HG02840 (cell line): ENCODE measurements around the gene MAGI2.
"Not testable (repeated sequence)": the region's sequence is repeated elsewhere in the genome, so short reads cannot be mapped to it uniquely, and the experiment has no call there.

Source experiments
- ATAC-seq: cut with Tn5 transposase; IDR thresholded peaks from one replicate; pipeline ENCODE4 v1.9.1; 2021; ENCODE audit warnings: mild to moderate bottlenecking, moderate library complexity, moderate number of reproducible peaks; ENCODE audit not compliant: unreplicated experiment, low FRiP score

Gene MAGI2

DNA sequence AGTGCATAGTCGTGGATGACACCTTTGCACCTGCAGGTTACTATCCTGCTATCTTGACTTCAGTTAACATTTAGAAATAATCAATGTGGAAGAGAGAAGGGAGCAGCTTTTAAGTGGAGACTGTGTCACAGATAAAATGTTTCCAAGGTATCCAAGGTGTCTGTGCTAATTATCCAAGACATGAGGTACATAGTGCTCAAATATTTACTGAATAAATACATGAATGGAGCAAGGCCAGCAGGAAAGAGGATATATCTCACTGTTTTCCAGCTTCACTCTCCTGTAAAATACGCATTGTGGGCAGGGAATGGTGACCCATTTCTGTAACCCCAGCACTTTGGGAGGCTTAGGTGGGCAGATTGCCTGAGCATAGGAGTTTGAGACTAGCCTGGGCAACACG, 1102.5 kb downstream of the MAGI2 start:
- no peak for ATAC-seq

GRCh38 chr7:78350391-78350790, 1103.1 kb downstream of the MAGI2 start:
- ATAC-seq = no peak

GRCh38 chr7:78346827-78347226, 1106.6 kb downstream of the MAGI2 start:
- ATAC-seq = no peak

DNA sequence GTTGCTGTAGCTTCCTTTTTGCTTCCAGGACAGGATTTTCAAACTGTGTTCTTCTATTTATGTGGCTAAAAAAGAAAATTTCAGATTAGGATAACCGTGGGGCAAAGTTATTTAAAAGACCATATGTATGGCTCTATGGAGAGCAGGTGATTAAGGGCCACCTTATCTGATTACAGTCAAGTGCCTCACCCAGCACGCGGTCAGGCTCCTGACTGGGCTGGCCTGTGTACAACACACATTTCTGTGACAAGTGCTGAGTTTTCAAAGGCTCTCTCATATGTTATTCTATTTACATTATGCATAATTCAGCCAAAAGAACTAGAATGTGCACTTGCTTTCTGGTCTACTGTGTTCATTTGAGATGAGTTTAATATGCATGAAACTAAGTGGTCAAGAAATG, 1107.5 kb downstream of the MAGI2 start:
- no peak for ATAC-seq

- ATAC-seq = no peak
These were observed 1108.1 kb downstream of the MAGI2 start for GRCh38 chr7:78345293-78345911.

DNA sequence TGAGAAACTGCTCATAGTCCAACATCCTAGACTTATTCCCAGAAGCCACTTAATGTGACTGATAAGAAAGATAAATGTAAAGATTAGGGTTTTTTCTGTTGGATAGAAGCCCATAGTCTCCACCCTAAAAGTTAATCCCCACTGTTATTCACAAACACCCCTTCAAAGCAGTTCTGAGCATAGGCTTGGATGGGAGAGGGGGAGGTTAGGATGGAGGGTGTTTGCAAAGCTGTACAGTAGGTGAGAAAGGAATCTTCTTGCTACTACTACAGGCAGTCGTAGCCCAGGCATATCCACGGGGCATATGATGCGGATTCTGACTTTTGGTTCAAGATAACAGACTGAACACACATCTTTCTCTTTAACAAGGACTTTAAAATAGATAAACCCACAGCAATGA, 1119.0 kb downstream of the MAGI2 start:
- no peak for ATAC-seq

- ATAC-seq = no peak
These were observed 1119.7 kb downstream of the MAGI2 start for GRCh38 chr7:78333530-78334425.

- no peak for ATAC-seq
These were observed 1124.3 kb downstream of the MAGI2 start for GRCh38 chr7:78329001-78329655.

DNA sequence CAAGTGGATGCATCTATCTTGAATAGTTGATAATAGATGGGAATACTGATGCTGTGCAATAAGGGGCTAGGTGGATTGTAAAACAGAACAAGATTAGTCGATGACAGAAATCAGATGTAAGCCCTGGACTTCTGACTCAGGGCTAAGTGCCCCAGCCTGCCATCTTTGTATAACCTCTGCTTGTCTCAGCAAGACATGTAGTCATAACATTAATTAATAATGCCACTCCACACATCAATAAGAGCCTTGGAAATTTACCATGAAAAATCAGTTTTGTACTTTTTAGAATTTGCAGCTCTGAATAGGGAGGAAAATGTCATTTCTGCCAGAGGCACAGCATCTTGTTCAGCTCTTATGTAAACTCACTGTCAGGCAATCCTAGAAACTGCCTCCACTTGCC, 1125.7 kb downstream of the MAGI2 start:
- no peak for ATAC-seq

GRCh38 chr7:78326876-78327275, 1126.6 kb downstream of the MAGI2 start:
- no peak for ATAC-seq

- ATAC-seq = no peak
These were observed 1127.3 kb downstream of the MAGI2 start for GRCh38 chr7:78326189-78326588.

DNA sequence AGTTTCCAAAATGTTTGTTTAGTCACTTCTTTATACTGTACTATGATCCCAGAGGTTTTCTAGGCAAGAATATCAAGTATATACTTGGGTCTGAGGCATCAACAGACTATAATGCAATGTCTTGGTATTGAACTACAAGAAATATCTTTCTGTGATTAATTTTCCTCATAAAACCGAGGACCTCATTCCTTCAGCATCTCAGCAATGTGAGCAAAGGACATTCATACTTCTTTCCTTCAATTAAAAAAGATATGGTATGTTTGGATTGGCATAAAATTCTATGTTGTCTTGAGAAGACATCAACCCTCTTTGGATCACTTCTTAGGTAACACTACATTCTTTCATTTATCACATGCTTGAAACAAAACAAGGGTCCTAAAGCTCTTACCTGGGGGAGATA, 1130.3 kb downstream of the MAGI2 start:
- no peak for ATAC-seq

GRCh38 chr7:78322231-78322630, 1131.2 kb downstream of the MAGI2 start:
- not testable (repeated sequence) for ATAC-seq

- ATAC-seq = no peak
These were observed 1136.1 kb downstream of the MAGI2 start for GRCh38 chr7:78317371-78317770.

- ATAC-seq = no peak
These were observed 1137.4 kb downstream of the MAGI2 start for GRCh38 chr7:78316110-78316509.

DNA sequence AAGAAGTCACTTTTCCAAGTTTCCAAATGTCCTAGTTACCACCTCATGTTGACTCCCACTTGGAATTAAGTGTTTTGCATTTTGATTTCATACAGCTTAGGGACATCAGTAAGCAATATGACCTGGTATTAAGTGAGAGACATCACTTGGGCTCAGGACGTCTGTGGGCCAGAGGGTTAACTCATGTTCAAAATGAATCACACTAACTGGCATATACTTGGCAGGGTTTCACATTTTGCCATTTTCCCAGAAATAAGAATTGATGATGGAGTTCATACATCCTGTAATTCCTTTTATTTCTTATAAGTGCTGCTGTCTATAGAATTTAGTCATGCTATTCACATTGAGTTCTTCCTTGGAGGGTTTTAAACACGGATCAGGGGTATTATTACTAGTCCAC, 1138.3 kb downstream of the MAGI2 start:
- ATAC-seq = no peak

DNA sequence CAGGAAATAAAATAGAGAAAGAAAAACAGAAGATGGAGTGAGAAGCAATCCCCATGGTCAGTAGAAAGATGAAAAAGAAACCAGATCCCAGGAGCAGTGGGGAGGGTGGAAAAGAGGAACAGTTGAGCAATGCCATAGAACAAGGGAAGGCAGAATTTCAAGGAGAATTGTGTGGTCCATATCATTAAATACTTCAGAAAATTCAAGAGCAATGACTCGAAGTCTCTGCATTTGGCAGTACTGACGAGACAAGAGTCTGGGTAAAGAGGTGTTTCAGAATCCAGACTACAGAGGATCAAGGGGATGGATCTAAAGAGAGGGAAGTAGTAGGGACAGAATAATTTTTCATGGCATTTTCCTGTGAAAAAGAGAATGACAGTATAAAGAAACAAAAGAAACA, 1142.3 kb downstream of the MAGI2 start:
- no peak for ATAC-seq

GRCh38 chr7:78307892-78308291, 1145.6 kb downstream of the MAGI2 start:
- no peak for ATAC-seq

DNA sequence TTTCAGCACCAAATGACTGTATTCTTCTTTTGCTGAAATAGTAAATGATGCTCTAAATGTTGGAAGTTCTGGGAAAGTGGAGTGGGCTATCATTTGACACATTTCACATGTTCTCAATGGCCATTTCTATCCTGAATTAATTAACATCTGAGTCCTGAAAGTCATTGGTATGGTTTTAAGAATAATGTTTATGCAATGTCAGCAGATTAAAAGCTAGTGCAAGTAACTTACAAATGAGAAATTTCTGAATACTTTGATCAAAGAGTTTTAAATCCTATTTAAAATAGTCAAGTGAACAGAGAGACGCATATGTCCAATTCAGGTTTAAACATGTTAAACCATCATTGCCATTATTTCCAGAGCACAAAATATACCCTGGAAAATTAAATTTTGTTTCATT, 1146.8 kb downstream of the MAGI2 start:
- no peak for ATAC-seq

DNA sequence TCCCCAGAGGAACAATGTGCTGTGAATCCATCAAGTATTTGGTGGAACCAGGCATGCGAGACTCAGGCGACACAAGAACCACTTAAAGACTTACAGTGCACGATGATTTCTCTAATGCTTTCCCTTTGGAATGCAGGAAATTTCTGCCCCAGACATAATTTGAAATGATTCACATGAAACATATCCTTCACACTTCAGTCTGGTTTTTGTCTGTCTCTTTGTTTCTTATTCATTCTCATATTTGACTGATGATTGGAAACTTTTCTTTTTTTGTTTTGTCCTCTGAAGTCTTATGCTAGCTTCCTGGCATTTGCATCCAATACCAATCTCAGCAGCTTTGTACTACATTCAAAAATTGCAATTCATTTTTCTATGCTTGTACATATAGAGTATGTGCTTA, 1152.1 kb downstream of the MAGI2 start:
- ATAC-seq = no peak

DNA sequence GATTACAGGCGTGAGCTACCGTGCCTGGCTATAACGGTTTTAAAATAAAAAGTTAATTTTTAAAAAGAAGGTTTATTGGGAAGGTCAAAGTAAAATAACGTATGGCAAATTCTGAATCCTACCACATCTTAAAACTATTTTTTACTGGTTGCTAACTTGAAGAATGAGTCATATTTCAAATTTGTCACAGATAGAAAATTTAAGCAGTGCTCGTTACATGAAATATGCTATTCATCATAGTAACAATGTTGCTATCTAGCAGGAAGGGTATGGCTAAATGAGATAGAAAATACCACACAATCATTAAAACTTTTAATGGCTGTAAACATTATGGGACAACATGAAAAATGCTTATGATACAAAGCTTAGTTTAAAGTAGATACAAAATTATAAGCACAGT, 1154.4 kb downstream of the MAGI2 start:
- ATAC-seq = no peak
